ACHN (cell line): ENCODE results near the gene PTPN7.
A peak's percentile ranks its signal among the peaks of the same experiment; 100 is the strongest.
"Not testable (repeated sequence)": the region's sequence is repeated elsewhere in the genome, so short reads cannot be mapped to it uniquely, and the experiment has no call there.

Experiments used
- DNase-seq: peaks from one replicate; pipeline ENCODE4 v3.0.0-alpha.2; 2015
- in situ Hi-C: cut with HindIII; loops from 2 replicates; pipeline ENCODE4 v1.10.0; 2017; ENCODE audit warnings: low sequenced_read_pairs, low pct_ligation_motif_present, low pct_unique_long_range_greater_than_20kb

PTPN7 gene

GRCh38 chr1:202123336-202123813 lies 37.0 kb downstream of the PTPN7 start:
- in situ Hi-C loops: no loop called here
- no peak for DNase-seq

- in situ Hi-C loops: no loop called here
These were observed 37.6 kb downstream of the PTPN7 start, which contains the start of gene GPR37L1 for GRCh38 chr1:202122639-202123335. TSS of gene GPR37L1 (plus strand) at chr1:202122917. CDS start at chr1:202122964, 47 bp downstream.

GRCh38 chr1:202121006-202121405 lies 39.4 kb downstream of the PTPN7 start:
- in situ Hi-C loops: no loop called here

More at GRCh38 chr1:202122639-202123335, 37.6 kb downstream of the PTPN7 start, which contains the start of gene GPR37L1:
- peak; percentile 80 for DNase-seq

GRCh38 chr1:202117898-202118371 lies 42.5 kb downstream of the PTPN7 start:
- DNase-seq: no peak
- in situ Hi-C loops: no loop called here

More at GRCh38 chr1:202121006-202121405, 39.4 kb downstream of the PTPN7 start:
- DNase-seq: no peak

- in situ Hi-C loops: no loop called here
- no peak for DNase-seq
These were observed 44.1 kb downstream of the PTPN7 start for GRCh38 chr1:202116287-202116686.

GRCh38 chr1:202113690-202114300 lies 46.6 kb downstream of the PTPN7 start:
- DNase-seq: no peak
- in situ Hi-C loops: no loop called here

- peak; percentile 79 for DNase-seq
- in situ Hi-C loops: no loop called here
These were observed 47.3 kb downstream of the PTPN7 start for GRCh38 chr1:202112859-202113689.

- in situ Hi-C loops, DNase-seq: not testable (repeated sequence)
These were observed 48.8 kb downstream of the PTPN7 start for GRCh38 chr1:202111589-202111988.

GRCh38 chr1:202110977-202111376 lies 49.4 kb downstream of the PTPN7 start:
- in situ Hi-C loops: no loop called here
- no peak for DNase-seq

GRCh38 chr1:202107801-202108731 lies 52.3 kb downstream of the PTPN7 start:
- DNase-seq: peak; percentile 16
- in situ Hi-C loops: no loop called here

- in situ Hi-C loops: no loop called here
- DNase-seq: peak; percentile 66
These were observed 53.1 kb downstream of the PTPN7 start for GRCh38 chr1:202107321-202107761.

- peak; percentile 40 for DNase-seq
- in situ Hi-C loops: no loop called here
These were observed 53.8 kb downstream of the PTPN7 start for GRCh38 chr1:202106340-202107254.

GRCh38 chr1:202105571-202106339 lies 54.6 kb downstream of the PTPN7 start:
- in situ Hi-C loops: no loop called here
- DNase-seq: peak; percentile 89

- in situ Hi-C loops: no loop called here
- no peak for DNase-seq
These were observed 56.3 kb downstream of the PTPN7 start for GRCh38 chr1:202104073-202104472.

GRCh38 chr1:202101184-202101583 lies 59.2 kb downstream of the PTPN7 start:
- DNase-seq: peak; percentile 10
- in situ Hi-C loops: no loop called here
